ENCODE measurements around the gene AFG1L.

DNA sequence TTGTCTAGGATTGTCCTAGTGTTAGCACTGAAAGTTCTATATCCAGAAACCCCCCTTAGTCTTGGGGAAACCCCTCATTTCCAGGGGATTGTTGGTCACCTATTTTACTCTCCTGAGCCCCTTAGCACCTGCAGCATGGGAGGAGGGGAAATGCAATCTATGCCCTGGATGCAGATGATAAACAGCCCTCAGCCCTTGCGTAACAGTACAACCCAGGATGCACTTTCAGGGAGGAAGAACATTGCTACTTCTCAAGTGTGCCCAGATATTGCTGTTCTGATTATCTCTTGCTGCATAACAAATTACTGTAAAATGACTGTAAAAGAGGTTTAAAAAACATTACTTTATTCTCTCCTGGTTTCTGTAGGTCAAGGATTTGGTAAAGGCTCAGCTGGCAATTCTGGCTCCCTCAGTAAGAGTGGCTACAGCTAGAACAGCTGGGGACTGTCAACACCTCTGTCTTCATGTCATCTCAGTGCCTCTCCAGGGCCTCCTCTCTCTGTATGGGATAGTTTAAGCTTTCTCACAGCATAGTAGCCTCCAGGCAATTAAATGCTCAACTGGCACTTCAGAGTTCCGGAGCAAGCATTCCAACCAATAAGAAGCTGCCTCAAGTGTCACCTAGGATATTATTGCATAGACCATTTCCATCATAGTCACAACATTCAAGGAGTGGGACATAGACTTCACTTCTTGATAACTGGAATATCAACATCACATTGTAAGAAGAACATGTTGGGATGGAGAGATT is 148.1 kb downstream of the AFG1L start:
- TF ChIP-seq, protein P1, sequence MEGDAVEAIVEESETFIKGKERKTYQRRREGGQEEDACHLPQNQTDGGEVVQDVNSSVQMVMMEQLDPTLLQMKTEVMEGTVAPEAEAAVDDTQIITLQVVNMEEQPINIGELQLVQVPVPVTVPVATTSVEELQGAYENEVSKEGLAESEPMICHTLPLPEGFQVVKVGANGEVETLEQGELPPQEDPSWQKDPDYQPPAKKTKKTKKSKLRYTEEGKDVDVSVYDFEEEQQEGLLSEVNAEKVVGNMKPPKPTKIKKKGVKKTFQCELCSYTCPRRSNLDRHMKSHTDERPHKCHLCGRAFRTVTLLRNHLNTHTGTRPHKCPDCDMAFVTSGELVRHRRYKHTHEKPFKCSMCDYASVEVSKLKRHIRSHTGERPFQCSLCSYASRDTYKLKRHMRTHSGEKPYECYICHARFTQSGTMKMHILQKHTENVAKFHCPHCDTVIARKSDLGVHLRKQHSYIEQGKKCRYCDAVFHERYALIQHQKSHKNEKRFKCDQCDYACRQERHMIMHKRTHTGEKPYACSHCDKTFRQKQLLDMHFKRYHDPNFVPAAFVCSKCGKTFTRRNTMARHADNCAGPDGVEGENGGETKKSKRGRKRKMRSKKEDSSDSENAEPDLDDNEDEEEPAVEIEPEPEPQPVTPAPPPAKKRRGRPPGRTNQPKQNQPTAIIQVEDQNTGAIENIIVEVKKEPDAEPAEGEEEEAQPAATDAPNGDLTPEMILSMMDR (IDR thresholded peaks at IDR 0.05): no peak
- TF ChIP-seq POLR2A (IDR thresholded peaks at IDR 0.05): no peak

Data from prostate gland (tissue), 2 donors.